ENCODE data around the gene ARL17B.
"Not testable (repeated sequence)": the region's sequence is repeated elsewhere in the genome, so short reads cannot be mapped to it uniquely, and the experiment has no call there.

ARL17B gene

DNA sequence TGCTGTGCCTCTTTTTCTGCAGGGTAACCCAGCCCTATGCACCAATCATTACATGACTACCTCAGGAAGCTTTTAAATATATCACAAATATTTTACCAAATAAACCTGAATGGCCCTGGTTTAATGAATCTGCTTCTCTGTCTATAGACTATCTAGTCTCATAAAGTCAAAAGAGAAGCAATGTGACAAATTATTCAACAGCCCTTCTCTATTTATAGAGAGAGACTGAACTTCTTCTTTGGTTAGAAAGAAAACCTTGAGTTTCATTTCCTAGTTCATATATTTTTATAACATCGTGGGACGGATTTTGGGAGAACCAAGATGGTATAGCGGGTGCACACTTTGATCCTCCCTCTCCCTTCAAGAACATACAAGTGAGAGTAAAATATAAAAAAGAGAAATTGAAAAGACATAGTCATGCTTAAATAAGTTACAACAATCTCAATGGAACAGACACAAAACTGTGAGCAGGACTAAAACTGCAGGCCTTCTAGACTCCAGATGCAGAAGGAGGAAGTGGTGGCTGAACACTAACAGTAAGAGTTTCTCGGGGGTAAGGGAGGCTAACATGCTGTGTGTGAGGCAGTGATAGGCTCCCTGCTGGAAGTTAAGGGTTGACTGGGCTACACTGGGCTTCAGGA, 70.5 kb downstream of the ARL17B start:
- not testable (repeated sequence) for DNase-seq (ENCODE audit: low read depth in 2 of 2)

- not testable (repeated sequence) for DNase-seq (ENCODE audit: low read depth in 2 of 2)
Observed at GRCh38 chr17:46287587-46287986, 74.0 kb downstream of the ARL17B start.

GRCh38 chr17:46286764-46287221, 74.8 kb downstream of the ARL17B start:
- peak; percentile 38 to 52 for DNase-seq (ENCODE audit: low read depth in 2 of 2)

DNA sequence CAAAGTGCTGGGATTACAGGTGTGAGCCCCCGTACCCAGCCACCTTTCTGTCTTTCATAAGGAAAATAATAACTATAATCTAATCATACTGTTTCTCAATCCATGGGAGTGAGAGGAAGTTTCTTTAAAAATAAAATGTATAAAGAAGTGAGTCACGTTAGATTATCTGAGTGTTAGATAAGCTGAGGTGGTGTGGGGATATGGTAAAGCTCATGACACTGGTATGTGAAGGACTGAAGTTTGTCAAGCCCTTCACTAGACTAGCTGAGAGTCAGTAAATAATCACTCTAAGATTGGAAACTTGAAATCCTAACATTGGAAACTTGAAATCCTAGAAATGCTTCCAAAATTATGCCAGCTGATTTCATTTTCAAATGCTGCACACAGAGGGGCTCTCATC, 76.1 kb downstream of the ARL17B start:
- not testable (repeated sequence) for DNase-seq (ENCODE audit: low read depth in 2 of 2)

DNA sequence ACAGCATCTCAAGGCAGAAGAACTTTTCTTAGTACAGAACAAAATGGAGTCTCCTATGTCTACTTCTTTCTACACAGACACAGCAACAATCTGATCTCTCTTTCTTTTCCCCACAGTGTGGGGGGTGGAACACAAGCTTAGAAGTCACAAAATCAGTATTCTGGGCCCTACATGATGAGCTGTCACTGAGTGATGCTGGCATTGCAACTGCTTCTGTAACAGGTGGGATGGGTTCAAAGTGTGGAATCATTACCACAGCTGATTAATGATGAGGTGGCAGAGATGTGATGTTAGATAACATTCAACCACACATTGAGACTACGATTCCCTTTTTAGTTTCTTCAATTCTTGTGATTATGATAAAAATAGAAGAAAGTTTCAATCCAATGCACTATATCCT, 77.1 kb downstream of the ARL17B start:
- peak; percentile 38 to 57 for DNase-seq (ENCODE audit: low read depth in 2 of 2)

GRCh38 chr17:46282635-46283034, 78.9 kb downstream of the ARL17B start:
- DNase-seq (ENCODE audit: low read depth in 2 of 2), result not testable (repeated sequence)

DNA sequence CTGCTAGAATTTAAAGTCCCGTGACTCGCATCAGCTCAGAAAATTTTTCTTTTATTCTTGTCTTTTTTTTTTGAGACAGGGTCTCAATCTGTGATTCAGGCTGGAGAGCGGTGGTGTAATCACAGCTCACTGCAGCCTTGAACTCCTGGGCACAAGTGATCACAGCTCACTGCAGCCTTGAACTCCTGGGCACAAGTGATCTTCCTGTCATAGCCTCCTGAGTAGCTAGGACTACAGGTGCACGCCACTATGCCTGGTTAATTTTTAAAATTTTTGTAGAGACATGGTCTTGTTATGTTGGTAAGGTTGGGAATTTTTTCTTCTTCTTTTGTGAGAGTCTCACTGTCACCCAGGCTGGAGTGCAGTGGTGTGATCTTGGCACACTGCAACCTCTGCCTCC, 80.2 kb downstream of the ARL17B start:
- DNase-seq (ENCODE audit: low read depth in 2 of 2), result not testable (repeated sequence)

DNA sequence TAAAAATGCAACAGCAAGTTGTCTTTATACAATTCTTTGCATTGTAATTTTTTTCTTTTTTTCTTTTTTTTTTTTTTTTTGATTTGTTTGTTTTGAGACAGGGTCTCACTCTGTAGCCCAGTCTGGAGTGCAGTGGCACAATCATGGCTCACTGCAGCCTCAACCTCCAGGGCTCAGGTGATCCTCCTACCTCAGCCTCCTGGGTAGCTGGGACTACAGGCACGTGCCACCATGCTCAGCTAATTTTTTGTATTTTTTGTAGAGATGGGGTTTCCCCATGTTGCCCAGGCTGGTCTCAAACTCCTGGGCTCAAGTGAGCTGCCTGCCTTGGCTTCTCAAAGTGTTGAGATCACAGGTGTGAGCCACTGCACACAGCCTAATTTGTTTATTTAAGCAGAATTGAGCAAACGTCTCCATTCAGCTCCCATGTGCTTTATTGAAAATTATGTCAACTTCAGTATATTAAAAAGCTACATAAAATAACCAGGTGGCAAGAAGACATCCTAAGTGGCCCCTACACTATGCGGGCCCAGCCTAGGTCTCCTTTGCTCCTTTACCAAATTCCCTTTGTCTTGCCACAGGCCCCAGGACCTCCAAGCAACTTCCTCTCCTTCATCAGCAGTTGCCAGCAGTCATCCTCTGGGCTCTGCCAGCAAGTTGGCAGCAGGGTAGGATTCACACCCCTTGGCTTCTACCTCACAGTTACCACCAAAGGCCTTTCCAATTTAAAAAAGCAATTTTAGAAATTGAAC, 84.7 kb downstream of the ARL17B start:
- DNase-seq (ENCODE audit: low read depth in 2 of 2), result not testable (repeated sequence)

DNA sequence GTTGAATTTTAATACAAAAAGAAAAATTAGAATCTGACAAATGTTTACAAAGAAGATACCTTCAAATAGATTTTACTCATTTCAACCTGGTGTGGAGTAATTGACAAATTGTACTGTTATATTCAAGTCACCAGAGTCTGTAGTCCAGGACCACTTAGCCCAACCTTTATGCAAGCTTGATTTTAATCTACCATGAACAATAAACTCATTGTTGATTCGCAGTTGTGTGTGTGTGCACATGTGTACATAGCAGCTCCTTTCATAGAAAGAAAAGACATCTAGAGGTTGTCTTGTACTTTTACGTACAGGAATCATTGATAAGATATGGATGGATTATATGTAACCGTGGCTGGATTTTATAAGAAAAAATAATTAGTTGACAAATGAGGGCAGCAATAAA, 87.3 kb downstream of the ARL17B start:
- DNase-seq (ENCODE audit: low read depth in 2 of 2), result no peak

DNA sequence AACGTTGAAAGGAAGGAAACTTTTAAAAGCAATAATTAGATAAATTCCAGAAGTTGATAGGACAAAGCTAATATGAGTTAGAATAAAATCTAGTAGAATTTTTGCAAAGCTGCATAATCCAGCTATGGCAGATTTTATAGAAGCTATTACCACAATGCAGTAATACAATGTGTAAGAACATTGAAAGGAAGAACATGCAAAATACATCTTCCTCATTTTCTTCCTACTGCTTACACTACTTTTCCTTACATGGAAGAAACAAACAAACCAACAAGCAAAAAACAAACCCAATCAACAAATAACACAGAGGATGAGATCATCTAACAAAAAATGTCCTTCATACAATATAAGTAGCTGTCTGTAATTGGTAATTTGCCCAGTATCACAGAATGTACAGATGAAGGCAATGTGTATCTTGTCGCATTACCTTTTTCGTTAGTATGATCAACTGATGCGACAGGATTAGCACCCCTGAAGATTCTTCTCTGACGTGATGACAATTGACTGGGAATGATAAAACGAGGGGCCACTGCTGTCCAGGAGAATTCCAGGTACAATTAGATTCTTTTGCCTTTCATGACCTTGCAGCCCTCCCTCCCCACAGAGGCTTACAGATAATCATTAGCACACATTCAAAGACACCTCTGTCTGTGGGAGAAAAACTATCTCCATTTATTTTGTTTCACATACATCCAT, 87.9 kb downstream of the ARL17B start:
- DNase-seq (ENCODE audit: low read depth in 2 of 2), result no peak

DNA sequence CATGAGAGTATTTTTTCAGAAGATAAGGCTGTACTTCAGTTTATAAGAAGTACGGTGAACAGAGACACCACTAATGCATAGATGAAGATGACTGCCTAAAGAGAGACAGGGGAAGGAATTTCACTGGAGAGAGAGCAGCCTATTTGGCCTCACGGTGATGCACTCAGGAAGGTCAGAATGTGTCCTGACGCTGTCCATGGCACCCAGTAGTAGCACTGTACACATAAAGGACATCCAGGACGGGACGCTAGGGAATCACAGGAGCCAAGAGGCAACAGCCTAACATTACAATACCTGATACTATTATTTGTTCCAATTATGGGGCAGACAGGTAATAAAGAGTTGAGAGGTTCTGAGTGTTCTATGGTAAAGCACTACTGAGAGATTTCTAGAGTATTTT, 91.5 kb downstream of the ARL17B start:
- DNase-seq (ENCODE audit: low read depth in 2 of 2), result no peak

- DNase-seq (ENCODE audit: low read depth in 2 of 2), result peak; percentile 69 to 74
Observed at GRCh38 chr17:46266656-46267544, 94.7 kb downstream of the ARL17B start.

GRCh38 chr17:46266063-46266655, 95.4 kb downstream of the ARL17B start:
- not testable (repeated sequence) for DNase-seq (ENCODE audit: low read depth in 2 of 2)

GRCh38 chr17:46264456-46265198, 96.9 kb downstream of the ARL17B start:
- DNase-seq (ENCODE audit: low read depth in 2 of 2), result no peak

GRCh38 chr17:46262271-46262670, 99.3 kb downstream of the ARL17B start:
- DNase-seq (ENCODE audit: low read depth in 2 of 2), result no peak

DNA sequence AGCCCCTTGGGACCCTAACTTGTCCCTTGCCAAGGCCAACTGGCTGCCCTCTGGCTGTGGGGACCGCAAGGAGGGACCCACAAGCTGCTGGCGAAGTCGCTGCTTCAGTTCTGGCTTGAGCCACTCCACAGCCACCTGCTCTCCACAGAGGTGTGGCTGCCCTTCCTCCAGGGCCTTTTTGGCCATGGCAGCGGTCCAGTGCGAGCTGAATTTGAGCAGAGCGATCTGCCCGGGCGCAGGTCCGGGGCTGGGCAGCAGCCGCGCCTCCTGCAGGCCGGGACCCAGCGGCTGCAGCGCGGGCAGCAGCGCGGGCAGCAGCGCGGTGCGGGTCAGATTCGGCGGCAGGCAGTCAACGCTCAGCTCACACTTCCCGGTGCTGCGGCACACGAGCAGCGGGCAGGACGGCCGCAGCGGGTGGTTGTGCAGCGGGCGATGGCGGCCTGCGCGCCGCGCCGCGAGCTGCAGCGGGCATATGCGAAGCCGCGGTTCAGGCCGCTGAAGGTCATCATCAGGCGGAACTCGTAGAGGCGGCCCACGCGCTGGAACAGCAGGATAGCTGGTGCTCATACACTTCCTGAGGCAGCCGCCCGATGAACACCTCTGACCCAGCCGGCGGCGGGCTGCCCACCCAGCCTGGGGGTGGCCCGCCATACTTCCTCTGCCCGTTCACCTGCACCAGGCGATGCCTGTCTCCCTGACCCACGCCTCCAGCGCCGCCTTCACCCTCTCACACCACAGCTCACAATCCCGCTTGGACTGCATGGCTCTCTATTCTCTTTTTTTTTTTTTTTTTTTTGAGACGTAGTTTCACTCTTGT, 101.5 kb downstream of the ARL17B start:
- DNase-seq (ENCODE audit: low read depth in 2 of 2), result not testable (repeated sequence)

- not testable (repeated sequence) for DNase-seq (ENCODE audit: low read depth in 2 of 2)
Observed at GRCh38 chr17:46256369-46256768, 105.2 kb downstream of the ARL17B start.

- DNase-seq (ENCODE audit: low read depth in 2 of 2), result not testable (repeated sequence)
Observed at GRCh38 chr17:46254215-46254614, 107.4 kb downstream of the ARL17B start.

DNA sequence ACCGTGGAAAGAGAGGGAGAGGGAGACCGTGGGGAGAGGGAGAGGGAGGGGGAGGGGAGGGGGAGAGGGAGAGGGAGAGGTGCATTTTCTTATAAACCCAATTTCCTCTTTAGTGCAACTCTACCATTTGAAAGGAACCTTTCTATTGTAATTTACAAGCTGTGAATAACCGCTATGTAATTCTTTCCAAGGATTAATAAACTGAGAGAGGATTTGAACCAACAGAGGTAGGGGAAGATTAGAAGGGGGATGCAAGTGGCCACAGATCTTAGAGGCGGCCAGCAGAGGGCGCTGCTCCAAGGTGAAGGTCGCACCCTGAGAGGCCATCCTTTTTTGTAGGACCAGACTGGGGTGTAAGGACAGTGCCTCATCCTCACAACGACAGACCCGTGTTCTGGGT, 107.8 kb downstream of the ARL17B start:
- peak; percentile 62 to 71 for DNase-seq (ENCODE audit: low read depth in 2 of 2)

DNA sequence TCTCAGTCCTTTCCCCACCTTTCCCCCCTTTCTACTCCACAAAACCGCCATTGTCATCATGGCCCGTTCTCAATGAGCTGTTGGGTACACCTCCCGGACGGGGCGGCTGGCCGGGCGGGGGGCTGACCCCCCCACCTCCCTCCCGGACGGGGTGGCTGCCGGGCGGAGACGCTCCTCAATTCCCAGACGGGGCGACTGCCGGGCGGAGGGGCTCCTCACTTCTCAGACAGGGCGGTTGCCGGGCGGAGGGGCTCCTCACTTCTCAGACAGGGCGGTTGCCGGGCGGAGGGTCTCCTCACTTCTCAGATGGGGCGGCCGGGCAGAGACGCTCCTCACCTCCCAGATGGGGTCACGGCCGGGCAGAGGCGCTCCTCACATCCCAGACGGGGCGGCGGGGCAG, 108.8 kb downstream of the ARL17B start:
- DNase-seq (ENCODE audit: low read depth in 2 of 2), result not testable (repeated sequence)
